Epidermal melanocyte (primary cell): ENCODE data around the gene C10orf88.
"Not testable (repeated sequence)": the region's sequence is repeated elsewhere in the genome, so short reads cannot be mapped to it uniquely, and the experiment has no call there.

Experiments used
- DNase-seq: peaks from one replicate; pipeline ENCODE4 v3.0.0; 2011; ENCODE audit warnings: low spot score; ENCODE audit not compliant: insufficient read length

The C10orf88 gene

GRCh38 chr10:122962405-122962804 is 8.4 kb upstream of the C10orf88 start:
- DNase-seq, result no peak

- DNase-seq, result no peak
Observed at GRCh38 chr10:122957474-122957873, 3.4 kb upstream of the C10orf88 start.

GRCh38 chr10:122955892-122956291 is 1.9 kb upstream of the C10orf88 start:
- DNase-seq, result no peak

GRCh38 chr10:122954731-122955050 is 664 bp upstream of the C10orf88 start:
- no peak for DNase-seq

GRCh38 chr10:122949296-122949695 is 4.7 kb downstream of the C10orf88 start:
- DNase-seq, result no peak

GRCh38 chr10:122939856-122940543 is 14.0 kb downstream of the C10orf88 start:
- DNase-seq, result no peak

GRCh38 chr10:122939133-122939855 is 14.7 kb downstream of the C10orf88 start:
- no peak for DNase-seq

GRCh38 chr10:122931088-122931906 is 22.7 kb downstream of the C10orf88 start:
- DNase-seq, result no peak

GRCh38 chr10:122930140-122930539 is 23.9 kb downstream of the C10orf88 start:
- DNase-seq, result no peak

- DNase-seq, result no peak
Observed at GRCh38 chr10:122915700-122916099, 38.3 kb downstream of the C10orf88 start.

- DNase-seq, result no peak
Observed at GRCh38 chr10:122911889-122912484, 42.0 kb downstream of the C10orf88 start.

GRCh38 chr10:122910310-122910709 is 43.7 kb downstream of the C10orf88 start, which contains the start of gene FAM24A:
Gene FAM24A, plus strand, starts transcription at chr10:122910610. Its CDS starts 1,025 bp downstream, at chr10:122911635.
- no peak for DNase-seq

GRCh38 chr10:122903861-122904260 is 50.2 kb downstream of the C10orf88 start:
- not testable (repeated sequence) for DNase-seq

- DNase-seq, result no peak
Observed at GRCh38 chr10:122894261-122894944, 59.6 kb downstream of the C10orf88 start.

GRCh38 chr10:122884166-122884565 is 69.9 kb downstream of the C10orf88 start:
- DNase-seq, result no peak

GRCh38 chr10:122882766-122883165 is 71.3 kb downstream of the C10orf88 start:
- no peak for DNase-seq
